PC-3 (cell line): ENCODE measurements around the gene ZBED4. TPM values are rescaled to one million over a fixed set of nuclear protein-coding genes. Genes with fewer than 3 reads are reported as not detected.

Experiments used
- ATAC-seq: fragments of 200-7000 bp; cut with Tn5 transposase; 2 replicates; pipeline ENCODE4 v1.9.1; 2020; ENCODE audit warnings: mild to moderate bottlenecking, moderate library complexity
- BruUV-seq: library from RNA; stranded (reverse); fragments of 400-500 nt; replicated peaks from 2 replicates; lab custom pipeline; 2021; lab: Mats Ljungman, UMichigan
- CTCF ChIA-PET: fragments of 300-600 bp; sonication (Branson Sonifier 250); formaldehyde crosslinking; loops from one replicate; lab custom pipeline; 2022; ENCODE audit warnings: antibody characterized with exemption; lab: Charles Lee
- POLR2A ChIA-PET: fragments of 300-600 bp; sonication (Branson Sonifier 250); formaldehyde crosslinking; loops from one replicate; lab custom pipeline; 2022; ENCODE audit warnings: antibody characterized with exemption; ENCODE audit not compliant: unreplicated experiment; lab: Charles Lee
- DNase-seq: peaks from one replicate; pipeline ENCODE4 v3.0.0-alpha.2; 2015
- H2AFZ ChIP-seq: fragments of 300-600 bp; sonication (generic); 2 replicates; pipeline ENCODE4 v1.6.0; 2016; ENCODE audit warnings: antibody characterized with exemption, low read length
- H3F3A ChIP-seq: fragments of 300-600 bp; sonication (generic); one replicate; pipeline ENCODE4 v1.6.0; 2017; ENCODE audit warnings: antibody characterized with exemption, low read length, control low read depth, mild to moderate bottlenecking; ENCODE audit not compliant: unreplicated experiment
- H3K27ac ChIP-seq: fragments of 300-600 bp; sonication (generic); 2 replicates; pipeline ENCODE4 v1.5.1; 2016; ENCODE audit warnings: mild to moderate bottlenecking, low read length
- H3K27me3 ChIP-seq: fragments of 300-600 bp; sonication (generic); 2 replicates; pipeline ENCODE4 v1.6.1; 2016; ENCODE audit warnings: low read length, mixed read lengths
- H3K36me3 ChIP-seq: fragments of 300-600 bp; sonication (generic); 2 replicates; pipeline ENCODE4 v1.6.1; 2016; ENCODE audit warnings: low read depth, mixed run types, low read length, mixed read lengths
- H3K4me1 ChIP-seq: fragments of 300-600 bp; sonication (generic); 2 replicates; pipeline ENCODE4 v1.5.1; 2016; ENCODE audit warnings: low read length; ENCODE audit not compliant: insufficient read depth
- H3K4me2 ChIP-seq: fragments of 300-600 bp; sonication (generic); 2 replicates; pipeline ENCODE4 v1.6.0; 2016; ENCODE audit warnings: low read length
- H3K4me3 ChIP-seq: fragments of 300-600 bp; sonication (generic); 2 replicates; pipeline ENCODE4 v1.5.1; 2016; ENCODE audit warnings: mild to moderate bottlenecking, low read length, mixed read lengths
- H3K79me2 ChIP-seq: fragments of 300-600 bp; sonication (generic); 2 replicates; pipeline ENCODE4 v1.6.1; 2017; ENCODE audit warnings: low read length, mixed read lengths
- H3K9ac ChIP-seq: fragments of 300-600 bp; sonication (generic); 2 replicates; pipeline ENCODE4 v1.6.0; 2016; ENCODE audit warnings: mild to moderate bottlenecking, low read length
- H3K9me2 ChIP-seq: fragments of 300-600 bp; sonication (generic); replicated peaks from 2 replicates; pipeline ENCODE4 v1.6.1; 2016; ENCODE audit warnings: mixed run types, low read length, mixed read lengths
- H3K9me3 ChIP-seq: fragments of 300-600 bp; sonication (generic); 2 replicates; pipeline ENCODE4 v1.6.1; 2016; ENCODE audit warnings: low read length, mixed read lengths
- H4K20me1 ChIP-seq: fragments of 300-600 bp; sonication (generic); 2 replicates; pipeline ENCODE4 v1.6.1; 2016; ENCODE audit warnings: low read length, mixed read lengths
- CTCF ChIP-seq: fragments of 300-600 bp; sonication (generic); conservative IDR thresholded peaks from 2 replicates; pipeline ENCODE4 v1.5.1; 2017; ENCODE audit warnings: antibody characterized with exemption, low read depth, mild to moderate bottlenecking, low read length
- EZH2 ChIP-seq: fragments of 300-600 bp; sonication (generic); IDR thresholded peaks from one replicate; pipeline ENCODE4 v1.6.1; 2017; ENCODE audit warnings: antibody characterized with exemption, mild to moderate bottlenecking, low read length; ENCODE audit not compliant: unreplicated experiment
- EZH2phosphoT487 ChIP-seq: fragments of 300-600 bp; sonication (generic); IDR thresholded peaks from 2 replicates; pipeline ENCODE4 v1.6.1; 2018; ENCODE audit warnings: mild to moderate bottlenecking, antibody characterized with exemption, low read length, borderline replicate concordance
- intact Hi-C: fragments of 100-400 bp; cut with micrococcal nuclease; formaldehyde crosslinking; loops from 2 replicates; pipeline ENCODE4 v1.9.0; 2023
- total RNA-seq: library from RNA; depleted of rRNA; stranded (reverse); fragments of >200 nt; gene quantifications from 2 replicates; pipeline ENCODE4 v1.2.3, GENCODE V29; 2014

ZBED4 gene
- total RNA-seq, 1 experiment from 2014 or later, result 11.5 TPM

- Histone ChIP-seq H4K20me1 (no peaks in the 10 kb centered on the region), H3K79me2 (peaks cover 14% of the 10 kb centered on the region)
Observed at GRCh38 chr22:49886346-49887063, 32.9 kb downstream of the ZBED4 start.

GRCh38 chr22:49887064-49887451, 33.4 kb downstream of the ZBED4 start:
- CTCF ChIA-PET, result no interaction called here

More at GRCh38 chr22:49886346-49887063, 32.9 kb downstream of the ZBED4 start:
- POLR2A ChIA-PET, result no interaction called here
- H3K4me2 ChIP-seq, result no peak overlapping the region
- no peak overlapping the region for H3K27ac ChIP-seq
- H2AFZ ChIP-seq, result no peak overlapping the region
- H3K4me3 ChIP-seq, result no peak overlapping the region
- no peak overlapping the region for H3K9ac ChIP-seq
- H3K4me1 ChIP-seq, result no peaks in the 10 kb centered on the region
- BruUV-seq, result no TSS peak
- intact Hi-C loops, result no loop called here
- no peak for TF ChIP-seq EZH2
- TF ChIP-seq CTCF, result no peak
- TF ChIP-seq EZH2phosphoT487, result no peak
- ATAC-seq (no peak), DNase-seq (no peak)
- CTCF ChIA-PET, result no interaction called here
- no peaks in the 10 kb centered on the region; the same call in none of the 2 replicates for H3K36me3 ChIP-seq
- no peaks in the 10 kb centered on the region for H3F3A ChIP-seq
- no peaks in the 10 kb centered on the region for H3K27me3 ChIP-seq
- H3K9me2 ChIP-seq, result no peaks in the 10 kb centered on the region
- no peaks in the 10 kb centered on the region for H3K9me3 ChIP-seq

More at GRCh38 chr22:49887064-49887451, 33.4 kb downstream of the ZBED4 start:
- no TSS peak for BruUV-seq
- no peaks in the 10 kb centered on the region for H4K20me1 ChIP-seq
- no peak overlapping the region for H3K4me2 ChIP-seq
- H3K9me2 ChIP-seq, result no peaks in the 10 kb centered on the region
- H3K27me3 ChIP-seq, result no peaks in the 10 kb centered on the region
- no peak for DNase-seq
- H3K79me2 ChIP-seq, result peaks cover 9% of the 10 kb centered on the region
- no peak overlapping the region for H2AFZ ChIP-seq
- no peaks in the 10 kb centered on the region for H3F3A ChIP-seq
- no peak overlapping the region for H3K4me3 ChIP-seq
- ATAC-seq, result no peak
- H3K4me1 ChIP-seq, result no peaks in the 10 kb centered on the region
- no peak overlapping the region for H3K27ac ChIP-seq
- no peaks in the 10 kb centered on the region for H3K9me3 ChIP-seq
- H3K36me3 ChIP-seq, result no peaks in the 10 kb centered on the region; the same call in none of the 2 replicates
- no peak overlapping the region for H3K9ac ChIP-seq
- intact Hi-C loops, result no loop called here
- POLR2A ChIA-PET, result no interaction called here
- TF ChIP-seq EZH2 (no peak), EZH2phosphoT487 (no peak), CTCF (no peak)
